Measurements from ENCODE around the gene TTC9. TPM values are rescaled to one million over a fixed set of nuclear protein-coding genes. Genes with fewer than 3 reads are reported as not detected.

TTC9 gene
- total and polyA plus RNA-seq, 10 of the 15 experiments (the other 5 are each of a cell fraction or from before 2014, with no cell fraction given): 0.87 to 15.8 (median 7.8) TPM

DNA sequence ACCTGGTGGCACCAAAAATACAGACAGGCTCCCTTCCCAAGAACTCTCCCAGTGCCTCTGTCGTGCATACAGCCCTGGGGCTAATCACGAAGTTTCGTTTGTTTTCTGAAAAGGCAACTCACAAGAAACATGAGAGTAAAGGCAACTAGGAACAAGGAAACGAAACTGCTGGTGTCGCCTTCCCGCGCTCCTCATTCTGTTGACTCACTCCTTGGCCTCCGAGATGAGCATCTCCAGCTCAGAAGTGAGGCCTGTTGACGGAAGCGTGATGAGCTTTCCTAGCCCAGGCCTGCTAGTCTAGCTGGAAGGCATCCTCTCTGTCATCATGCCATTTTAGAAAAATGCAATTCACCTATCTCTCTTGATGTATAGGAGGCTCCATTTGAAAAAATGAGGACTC lies 50.5 kb downstream of the TTC9 start (continued):
- TF ChIP-seq, protein P1, sequence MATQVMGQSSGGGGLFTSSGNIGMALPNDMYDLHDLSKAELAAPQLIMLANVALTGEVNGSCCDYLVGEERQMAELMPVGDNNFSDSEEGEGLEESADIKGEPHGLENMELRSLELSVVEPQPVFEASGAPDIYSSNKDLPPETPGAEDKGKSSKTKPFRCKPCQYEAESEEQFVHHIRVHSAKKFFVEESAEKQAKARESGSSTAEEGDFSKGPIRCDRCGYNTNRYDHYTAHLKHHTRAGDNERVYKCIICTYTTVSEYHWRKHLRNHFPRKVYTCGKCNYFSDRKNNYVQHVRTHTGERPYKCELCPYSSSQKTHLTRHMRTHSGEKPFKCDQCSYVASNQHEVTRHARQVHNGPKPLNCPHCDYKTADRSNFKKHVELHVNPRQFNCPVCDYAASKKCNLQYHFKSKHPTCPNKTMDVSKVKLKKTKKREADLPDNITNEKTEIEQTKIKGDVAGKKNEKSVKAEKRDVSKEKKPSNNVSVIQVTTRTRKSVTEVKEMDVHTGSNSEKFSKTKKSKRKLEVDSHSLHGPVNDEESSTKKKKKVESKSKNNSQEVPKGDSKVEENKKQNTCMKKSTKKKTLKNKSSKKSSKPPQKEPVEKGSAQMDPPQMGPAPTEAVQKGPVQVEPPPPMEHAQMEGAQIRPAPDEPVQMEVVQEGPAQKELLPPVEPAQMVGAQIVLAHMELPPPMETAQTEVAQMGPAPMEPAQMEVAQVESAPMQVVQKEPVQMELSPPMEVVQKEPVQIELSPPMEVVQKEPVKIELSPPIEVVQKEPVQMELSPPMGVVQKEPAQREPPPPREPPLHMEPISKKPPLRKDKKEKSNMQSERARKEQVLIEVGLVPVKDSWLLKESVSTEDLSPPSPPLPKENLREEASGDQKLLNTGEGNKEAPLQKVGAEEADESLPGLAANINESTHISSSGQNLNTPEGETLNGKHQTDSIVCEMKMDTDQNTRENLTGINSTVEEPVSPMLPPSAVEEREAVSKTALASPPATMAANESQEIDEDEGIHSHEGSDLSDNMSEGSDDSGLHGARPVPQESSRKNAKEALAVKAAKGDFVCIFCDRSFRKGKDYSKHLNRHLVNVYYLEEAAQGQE (IDR thresholded peaks at IDR 0.05; ENCODE audit: low read depth, low read length): no peak
- TF ChIP-seq BHLHE40 (IDR thresholded peaks at IDR 0.05; ENCODE audit: borderline replicate concordance in 1 of 2, low read depth in 2 of 2, low read length in 1 of 2) (no peak), CBX5 (IDR thresholded peaks at IDR 0.05; ENCODE audit: low read depth) (no peak), KLF5 (IDR thresholded peaks at IDR 0.05; ENCODE audit: partially characterized antibody) (no peak), IKZF2 (IDR thresholded peaks at IDR 0.05) (no peak)

DNA sequence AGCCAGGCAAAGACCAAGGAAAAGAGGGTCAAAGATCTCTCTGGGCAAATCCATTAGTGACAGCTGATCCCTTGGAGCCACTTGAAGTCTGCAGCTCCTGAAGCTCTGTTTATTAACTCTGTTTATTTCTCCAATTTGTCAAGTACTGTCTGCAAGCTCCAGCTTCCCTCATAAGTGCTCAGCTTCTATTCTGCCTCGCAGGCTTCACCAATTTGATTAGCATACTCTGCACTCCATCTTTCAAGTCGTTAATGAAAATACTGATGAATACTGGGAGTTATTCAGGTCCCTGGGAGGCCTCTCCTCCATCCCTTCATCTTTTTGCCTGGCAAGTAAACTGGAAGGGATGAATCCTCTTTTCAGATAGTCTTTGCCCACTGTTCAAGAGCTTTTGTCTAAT lies 54.3 kb downstream of the TTC9 start:
- no TSS peak for BruUV-seq (replicated peaks)
- intact Hi-C loops (cut with micrococcal nuclease; ENCODE audit: unreplicated experiment): no loop called here
- Histone ChIP-seq H3K4me1 (ENCODE audit: control insufficient read depth, insufficient read depth, low read length) (no peaks in the 10 kb centered on the region), H3K27ac (ENCODE audit: control insufficient read depth, insufficient read depth) (no peak overlapping the region), H3K9me3 (replicated peaks; ENCODE audit: control insufficient read depth, insufficient read depth, low read length) (no peaks in the 10 kb centered on the region), H2AFZ (ENCODE audit: control insufficient read depth, low read depth, low read length) (no peak overlapping the region), H3K27me3 (replicated peaks in 1 of 2; ENCODE audit: control insufficient read depth in 2 of 2, insufficient read depth in 2 of 2, low read length in 1 of 2) (no peaks in the 10 kb centered on the region), H3K36me3 (ENCODE audit: control insufficient read depth in 2 of 2, insufficient read depth in 2 of 2, low read length in 1 of 2) (no peaks in the 10 kb centered on the region), H3K9ac (ENCODE audit: control insufficient read depth, insufficient read depth, low read length) (no peak overlapping the region), H3K4me2 (ENCODE audit: control insufficient read depth, insufficient read depth) (no peak overlapping the region), H4K20me1 (ENCODE audit: control insufficient read depth, insufficient read depth) (no peaks in the 10 kb centered on the region), H3K79me2 (ENCODE audit: control insufficient read depth, insufficient read depth, low read length) (no peaks in the 10 kb centered on the region), H3K4me3 (no peak overlapping the region)
- FAIRE-seq: no peak
- SMC1A ChIA-PET (ENCODE audit: uncharacterized antibody, unreplicated experiment): interaction anchor here (1.1 to 2.1 kb wide), 6 partner anchors 9 to 72 kb away, joined by 3 to 7 read pairs (median 3); no protein-coding TSS in a partner anchor
- RAD21 ChIA-PET (ENCODE audit: unreplicated experiment): interaction anchor here (1.2 kb wide), 1 partner anchor 15 kb away, joined by 4 read pairs; no protein-coding TSS in a partner anchor
- ATAC-seq: no peak
- CTCF ChIA-PET: interaction anchor here (1.3 to 1.4 kb wide), 2 partner anchors 18 to 34 kb away, joined by 3 read pairs; no protein-coding TSS in a partner anchor
- POLR2A ChIA-PET: interaction anchor here (1.2 kb wide), 1 partner anchor 14 kb away, joined by 6 read pairs; no protein-coding TSS in a partner anchor
- 44% methylated on average over 2 of the region's 2 CpGs for WGBS (ENCODE audit: insufficient coverage, insufficient replicate concordance, low lambda C conversion rate, missing lambda C conversion rate)
- in situ Hi-C loops (cut with MboI): no loop called here
- no peak for DNase-seq (ENCODE audit: low read depth, low spot score)
- TF ChIP-seq SREBF1 (IDR thresholded peaks at IDR 0.05; ENCODE audit: low read length) (no peak), ZNF217 (IDR thresholded peaks at IDR 0.05) (no peak), TCF12 (IDR thresholded peaks at IDR 0.05; ENCODE audit: low read depth, low read length) (no peak), ZBED1 (IDR thresholded peaks at IDR 0.05; ENCODE audit: borderline replicate concordance) (no peak), ESRRA (IDR thresholded peaks at IDR 0.05; ENCODE audit: low read length) (no peak), MEF2A (IDR thresholded peaks at IDR 0.05; ENCODE audit: insufficient read depth, low read depth, low read length) (no peak), CHD2 (IDR thresholded peaks at IDR 0.05; ENCODE audit: borderline replicate concordance, low read depth, low read length) (no peak), CHD1 (IDR thresholded peaks at IDR 0.05; ENCODE audit: low read depth, low read length) (no peak)
- TF ChIP-seq, protein P2, sequence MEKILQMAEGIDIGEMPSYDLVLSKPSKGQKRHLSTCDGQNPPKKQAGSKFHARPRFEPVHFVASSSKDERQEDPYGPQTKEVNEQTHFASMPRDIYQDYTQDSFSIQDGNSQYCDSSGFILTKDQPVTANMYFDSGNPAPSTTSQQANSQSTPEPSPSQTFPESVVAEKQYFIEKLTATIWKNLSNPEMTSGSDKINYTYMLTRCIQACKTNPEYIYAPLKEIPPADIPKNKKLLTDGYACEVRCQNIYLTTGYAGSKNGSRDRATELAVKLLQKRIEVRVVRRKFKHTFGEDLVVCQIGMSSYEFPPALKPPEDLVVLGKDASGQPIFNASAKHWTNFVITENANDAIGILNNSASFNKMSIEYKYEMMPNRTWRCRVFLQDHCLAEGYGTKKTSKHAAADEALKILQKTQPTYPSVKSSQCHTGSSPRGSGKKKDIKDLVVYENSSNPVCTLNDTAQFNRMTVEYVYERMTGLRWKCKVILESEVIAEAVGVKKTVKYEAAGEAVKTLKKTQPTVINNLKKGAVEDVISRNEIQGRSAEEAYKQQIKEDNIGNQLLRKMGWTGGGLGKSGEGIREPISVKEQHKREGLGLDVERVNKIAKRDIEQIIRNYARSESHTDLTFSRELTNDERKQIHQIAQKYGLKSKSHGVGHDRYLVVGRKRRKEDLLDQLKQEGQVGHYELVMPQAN (conservative IDR thresholded peaks at IDR 0.05): no peak
- TF ChIP-seq, protein P3, sequence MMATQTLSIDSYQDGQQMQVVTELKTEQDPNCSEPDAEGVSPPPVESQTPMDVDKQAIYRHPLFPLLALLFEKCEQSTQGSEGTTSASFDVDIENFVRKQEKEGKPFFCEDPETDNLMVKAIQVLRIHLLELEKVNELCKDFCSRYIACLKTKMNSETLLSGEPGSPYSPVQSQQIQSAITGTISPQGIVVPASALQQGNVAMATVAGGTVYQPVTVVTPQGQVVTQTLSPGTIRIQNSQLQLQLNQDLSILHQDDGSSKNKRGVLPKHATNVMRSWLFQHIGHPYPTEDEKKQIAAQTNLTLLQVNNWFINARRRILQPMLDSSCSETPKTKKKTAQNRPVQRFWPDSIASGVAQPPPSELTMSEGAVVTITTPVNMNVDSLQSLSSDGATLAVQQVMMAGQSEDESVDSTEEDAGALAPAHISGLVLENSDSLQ (IDR thresholded peaks at IDR 0.05): no peak

Measured in GM12878 (cell line).